ENCODE measurements around the gene APBA2.

Gene APBA2

DNA sequence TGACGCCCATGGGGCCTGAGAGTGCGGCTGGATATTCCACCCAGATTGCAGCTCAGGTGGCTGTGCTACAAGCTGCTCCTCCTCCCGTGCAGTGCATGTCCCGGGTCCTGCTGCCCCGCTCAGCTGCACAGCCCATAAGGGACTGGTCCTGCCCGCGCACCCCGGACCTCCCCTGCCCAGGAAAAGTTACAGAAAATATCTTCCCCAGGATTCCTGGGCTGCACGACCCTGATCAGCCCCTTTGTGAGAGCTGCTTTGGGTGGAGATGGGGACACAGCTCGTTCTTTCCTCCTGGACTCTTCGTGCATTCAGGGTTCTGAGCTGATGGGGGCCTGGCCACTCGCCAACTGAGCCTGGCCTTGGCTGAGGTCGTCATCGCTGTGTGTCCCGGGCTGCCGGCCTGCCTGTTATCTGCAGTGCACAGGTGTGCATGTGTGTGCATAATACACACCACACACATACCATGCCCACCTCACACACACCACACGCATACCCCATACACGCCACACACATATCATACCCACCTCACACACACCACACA is 28.8 kb downstream of the APBA2 start:
- H3K23ac ChIP-seq (ENCODE audit: low read length in 2 of 2) = no peak overlapping the region
- no peak overlapping the region for H2AFZ ChIP-seq (ENCODE audit: low read depth, low read length)
- H3K36me3 ChIP-seq (ENCODE audit: control insufficient read depth in 1 of 2, insufficient read depth in 2 of 2, low read depth in 1 of 2, low read length in 2 of 2) = no peaks in the 10 kb centered on the region
- no peak overlapping the region for H2BK15ac ChIP-seq (ENCODE audit: low read depth, poor library complexity, severe bottlenecking)
- H3K27ac ChIP-seq (ENCODE audit: low read length, poor library complexity, severe bottlenecking) = no peak overlapping the region
- WGBS = 93% methylated on average over 18 of the region's 18 CpGs
- H3K4me2 ChIP-seq (ENCODE audit: low read length, poor library complexity, severe bottlenecking) = no peak overlapping the region
- H3K4ac ChIP-seq (ENCODE audit: low read depth in 1 of 2, low read length in 2 of 2) = no peak overlapping the region
- peak overlapping the region in 1 of 2 experiments; percentile 12 for H3K14ac ChIP-seq (ENCODE audit: low read length in 2 of 2)
- DNase-seq = no peak
- H3K9me3 ChIP-seq (ENCODE audit: control insufficient read depth, low read length) = no peaks in the 10 kb centered on the region
- no peak overlapping the region for H2BK5ac ChIP-seq (ENCODE audit: low read depth, low read length, poor library complexity, severe bottlenecking)
- H3K18ac ChIP-seq (ENCODE audit: low read depth in 1 of 2, low read length in 2 of 2) = peak overlapping the region in 1 of 2 experiments; percentile 5
- H3K4me1 ChIP-seq (ENCODE audit: control insufficient read depth, insufficient read depth, low read depth, low read length) = no peaks in the 10 kb centered on the region
- H4K91ac ChIP-seq (ENCODE audit: low read length) = no peak overlapping the region
- H3K79me1 ChIP-seq (replicated peaks; ENCODE audit: low read length, poor library complexity, severe bottlenecking) = peaks cover 11% of the 10 kb centered on the region
- H4K8ac ChIP-seq (ENCODE audit: low read length) = peak overlapping the region; percentile 27
- H2BK12ac ChIP-seq (ENCODE audit: low read length in 2 of 2) = no peak overlapping the region
- H3K4me3 ChIP-seq (ENCODE audit: insufficient read depth in 1 of 2, low read depth in 1 of 2, low read length in 2 of 2) = no peak overlapping the region
- peaks cover 0 to 38% of the 10 kb centered on the region in 2 experiments for H3K27me3 ChIP-seq (ENCODE audit: control insufficient read depth in 1 of 2, insufficient read depth in 1 of 2, low read length in 2 of 2)
- no peak overlapping the region for H3K9ac ChIP-seq (ENCODE audit: low read length)
- H2AK5ac ChIP-seq (ENCODE audit: low read length, severe bottlenecking) = no peak overlapping the region
- H2BK120ac ChIP-seq (ENCODE audit: low read depth, low read length) = no peak overlapping the region

DNA sequence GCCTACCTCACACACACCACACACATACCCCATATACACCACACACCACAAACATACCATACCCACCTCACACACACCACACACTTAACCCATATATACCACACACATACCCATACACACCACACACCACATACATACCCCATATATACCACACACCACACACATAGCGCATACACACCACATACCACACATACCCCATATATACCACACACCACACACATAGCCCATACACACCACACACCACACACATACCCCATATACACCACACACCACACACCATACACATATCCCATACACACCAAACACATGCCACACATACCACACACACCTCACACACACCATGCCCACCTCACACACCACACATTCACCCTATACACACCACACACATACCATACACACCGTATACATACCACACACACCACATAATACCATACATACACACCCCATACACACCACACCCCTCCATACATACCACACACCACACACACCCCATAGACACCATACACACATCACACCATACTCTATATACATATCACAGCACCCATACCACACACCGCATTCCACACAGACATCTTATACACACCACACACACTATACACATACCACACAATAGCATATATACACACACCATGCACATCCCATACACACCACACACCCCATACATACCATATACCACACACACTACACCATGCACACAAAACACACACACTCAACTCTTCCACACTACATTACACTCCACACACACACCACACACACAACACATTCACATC is 29.5 kb downstream of the APBA2 start:
- Histone ChIP-seq H4K91ac (ENCODE audit: low read length) (peak overlapping the region; percentile 57), H2BK12ac (ENCODE audit: low read length in 2 of 2) (no peak overlapping the region)
- 97% methylated on average over 3 of the region's 3 CpGs for WGBS

DNA sequence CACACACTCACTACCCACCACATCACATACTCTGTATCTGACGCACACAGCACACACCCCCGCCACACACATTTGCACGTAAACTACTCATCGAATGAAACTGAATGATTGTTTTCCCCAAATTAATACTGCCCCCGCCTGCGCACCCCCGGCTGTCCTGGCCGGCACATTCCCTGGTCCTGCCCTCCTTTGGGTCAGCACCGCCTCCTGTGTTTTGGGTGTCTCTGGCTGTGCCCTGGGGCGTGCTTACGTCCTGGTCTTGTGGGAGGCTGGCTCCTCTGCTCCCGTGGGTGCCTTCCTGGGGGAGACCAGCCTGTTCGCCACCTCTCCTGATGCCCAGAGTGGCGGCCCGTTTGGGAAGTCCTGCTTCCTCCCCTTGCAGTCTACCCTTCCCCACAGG is 30.2 kb downstream of the APBA2 start:
- H4K91ac ChIP-seq (ENCODE audit: low read length) = peak overlapping the region; percentile 58
- H2BK12ac ChIP-seq (ENCODE audit: low read length in 2 of 2) = no peak overlapping the region
- H3K27ac ChIP-seq (ENCODE audit: low read length, poor library complexity, severe bottlenecking) = no peak overlapping the region
- no peak overlapping the region for H2BK5ac ChIP-seq (ENCODE audit: low read depth, low read length, poor library complexity, severe bottlenecking)
- peaks cover 11% of the 10 kb centered on the region for H3K79me1 ChIP-seq (replicated peaks; ENCODE audit: low read length, poor library complexity, severe bottlenecking)
- H3K18ac ChIP-seq (ENCODE audit: low read depth in 1 of 2, low read length in 2 of 2) = no peak overlapping the region
- H3K4me1 ChIP-seq (ENCODE audit: control insufficient read depth, insufficient read depth, low read depth, low read length) = no peaks in the 10 kb centered on the region
- H2BK15ac ChIP-seq (ENCODE audit: low read depth, poor library complexity, severe bottlenecking) = peak overlapping the region; percentile 55
- H3K9me3 ChIP-seq (ENCODE audit: control insufficient read depth, low read length) = no peaks in the 10 kb centered on the region
- no peak overlapping the region for H2BK120ac ChIP-seq (ENCODE audit: low read depth, low read length)
- H2AK5ac ChIP-seq (ENCODE audit: low read length, severe bottlenecking) = no peak overlapping the region
- 95% methylated on average over 13 of the region's 15 CpGs for WGBS
- no peak for DNase-seq
- no peak overlapping the region for H2AFZ ChIP-seq (ENCODE audit: low read depth, low read length)
- no peak overlapping the region for H3K23ac ChIP-seq (ENCODE audit: low read length in 2 of 2)
- H4K8ac ChIP-seq (ENCODE audit: low read length) = no peak overlapping the region
- no peaks in the 10 kb centered on the region for H3K36me3 ChIP-seq (ENCODE audit: control insufficient read depth in 1 of 2, insufficient read depth in 2 of 2, low read depth in 1 of 2, low read length in 2 of 2)
- H3K4ac ChIP-seq (ENCODE audit: low read depth in 1 of 2, low read length in 2 of 2) = no peak overlapping the region
- H3K14ac ChIP-seq (ENCODE audit: low read length in 2 of 2) = peak overlapping the region in 1 of 2 experiments; percentile 24
- peaks cover 0 to 45% of the 10 kb centered on the region in 2 experiments for H3K27me3 ChIP-seq (ENCODE audit: control insufficient read depth in 1 of 2, insufficient read depth in 1 of 2, low read length in 2 of 2)
- no peak overlapping the region for H3K9ac ChIP-seq (ENCODE audit: low read length)
- no peak overlapping the region for H3K4me3 ChIP-seq (ENCODE audit: insufficient read depth in 1 of 2, low read depth in 1 of 2, low read length in 2 of 2)
- no peak overlapping the region for H3K4me2 ChIP-seq (ENCODE audit: low read length, poor library complexity, severe bottlenecking)

More for the DNA sequence above, 29.5 kb downstream of the APBA2 start:
- no peak for DNase-seq
- Histone ChIP-seq H3K4me1 (ENCODE audit: control insufficient read depth, insufficient read depth, low read depth, low read length) (no peaks in the 10 kb centered on the region), H3K18ac (ENCODE audit: low read depth in 1 of 2, low read length in 2 of 2) (no peak overlapping the region), H3K4ac (ENCODE audit: low read depth in 1 of 2, low read length in 2 of 2) (no peak overlapping the region), H3K9me3 (ENCODE audit: control insufficient read depth, low read length) (no peaks in the 10 kb centered on the region), H3K27me3 (ENCODE audit: control insufficient read depth in 1 of 2, insufficient read depth in 1 of 2, low read length in 2 of 2) (peaks cover 0 to 41% of the 10 kb centered on the region in 2 experiments), H3K36me3 (ENCODE audit: control insufficient read depth in 1 of 2, insufficient read depth in 2 of 2, low read depth in 1 of 2, low read length in 2 of 2) (no peaks in the 10 kb centered on the region), H2AFZ (ENCODE audit: low read depth, low read length) (no peak overlapping the region), H3K23ac (ENCODE audit: low read length in 2 of 2) (no peak overlapping the region), H4K8ac (ENCODE audit: low read length) (peak overlapping the region; percentile 27), H2BK5ac (ENCODE audit: low read depth, low read length, poor library complexity, severe bottlenecking) (no peak overlapping the region), H3K4me2 (ENCODE audit: low read length, poor library complexity, severe bottlenecking) (no peak overlapping the region), H3K14ac (ENCODE audit: low read length in 2 of 2) (peak overlapping the region in 1 of 2 experiments; percentile 24), H2AK5ac (ENCODE audit: low read length, severe bottlenecking) (no peak overlapping the region), H3K4me3 (ENCODE audit: insufficient read depth in 1 of 2, low read depth in 1 of 2, low read length in 2 of 2) (no peak overlapping the region), H2BK120ac (ENCODE audit: low read depth, low read length) (no peak overlapping the region), H3K79me1 (replicated peaks; ENCODE audit: low read length, poor library complexity, severe bottlenecking) (peaks cover 11% of the 10 kb centered on the region), H2BK15ac (ENCODE audit: low read depth, poor library complexity, severe bottlenecking) (no peak overlapping the region), H3K9ac (ENCODE audit: low read length) (no peak overlapping the region), H3K27ac (ENCODE audit: low read length, poor library complexity, severe bottlenecking) (no peak overlapping the region)

DNA sequence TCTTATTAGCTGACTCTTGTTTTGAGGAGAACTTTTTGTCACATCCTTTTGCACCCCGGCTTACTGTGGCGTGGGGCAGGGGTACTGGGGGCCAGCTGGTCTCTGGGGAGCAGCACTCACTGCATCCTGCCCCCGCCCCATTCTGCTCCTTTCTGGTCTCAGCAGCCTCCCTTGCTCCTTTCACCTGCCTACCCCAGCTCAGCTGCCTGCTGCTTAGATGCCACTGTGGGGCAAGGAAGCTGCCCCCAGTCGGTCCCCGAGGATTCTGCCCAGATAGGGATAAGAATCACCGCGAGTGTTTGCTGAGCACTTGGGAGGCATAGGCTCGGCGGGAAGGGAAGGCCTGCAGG is 32.0 kb downstream of the APBA2 start:
- Histone ChIP-seq H2BK120ac (ENCODE audit: low read depth, low read length) (no peak overlapping the region), H3K79me1 (replicated peaks; ENCODE audit: low read length, poor library complexity, severe bottlenecking) (peaks cover 11% of the 10 kb centered on the region), H3K27me3 (ENCODE audit: control insufficient read depth in 1 of 2, insufficient read depth in 1 of 2, low read length in 2 of 2) (peaks cover 0 to 49% of the 10 kb centered on the region in 2 experiments), H3K27ac (ENCODE audit: low read length, poor library complexity, severe bottlenecking) (no peak overlapping the region), H3K4me1 (ENCODE audit: control insufficient read depth, insufficient read depth, low read depth, low read length) (no peaks in the 10 kb centered on the region), H2AFZ (ENCODE audit: low read depth, low read length) (no peak overlapping the region), H3K9me3 (ENCODE audit: control insufficient read depth, low read length) (no peaks in the 10 kb centered on the region), H2BK15ac (ENCODE audit: low read depth, poor library complexity, severe bottlenecking) (no peak overlapping the region), H2BK12ac (ENCODE audit: low read length in 2 of 2) (no peak overlapping the region), H3K4ac (ENCODE audit: low read depth in 1 of 2, low read length in 2 of 2) (peak overlapping the region in 1 of 2 experiments; percentile 55), H2BK5ac (ENCODE audit: low read depth, low read length, poor library complexity, severe bottlenecking) (no peak overlapping the region), H3K4me2 (ENCODE audit: low read length, poor library complexity, severe bottlenecking) (no peak overlapping the region), H4K8ac (ENCODE audit: low read length) (peak overlapping the region; percentile 45), H3K14ac (ENCODE audit: low read length in 2 of 2) (peak overlapping the region in 1 of 2 experiments; percentile 50), H3K18ac (ENCODE audit: low read depth in 1 of 2, low read length in 2 of 2) (peak overlapping the region in 1 of 2 experiments; percentile 3), H3K4me3 (ENCODE audit: insufficient read depth in 1 of 2, low read depth in 1 of 2, low read length in 2 of 2) (no peak overlapping the region), H4K91ac (ENCODE audit: low read length) (no peak overlapping the region), H3K9ac (ENCODE audit: low read length) (no peak overlapping the region), H3K36me3 (ENCODE audit: control insufficient read depth in 1 of 2, insufficient read depth in 2 of 2, low read depth in 1 of 2, low read length in 2 of 2) (peaks cover 0 to 7% of the 10 kb centered on the region in 2 experiments), H2AK5ac (ENCODE audit: low read length, severe bottlenecking) (no peak overlapping the region), H3K23ac (ENCODE audit: low read length in 2 of 2) (peak overlapping the region in 1 of 2 experiments; percentile 68)
- WGBS = 78% methylated on average over 9 of the region's 9 CpGs
- no peak for DNase-seq
